Thoracic aorta endothelial cell (primary cell): Measurements from ENCODE around the gene P2RY12. TPM values are rescaled to one million over a fixed set of nuclear protein-coding genes. Genes with fewer than 3 reads are reported as not detected.

Experiments used
- total RNA-seq: library from RNA; depleted of rRNA; stranded (reverse); fragments of >200 nt; gene quantifications from 2 replicates; pipeline ENCODE4 v1.2.3, GENCODE V29; 2012

The P2RY12 gene
- total RNA-seq, result not detected in 2 replicates

GRCh38 chr3:151384741-151385174, at the start of gene P2RY12:
TSS of gene P2RY12 (minus strand) at chr3:151384753. CDS start at chr3:151338845, 45,908 bp downstream.

GRCh38 chr3:151329363-151329762, 55.2 kb downstream of the P2RY12 start, which contains the start of gene P2RY13:
TSS of gene P2RY13 (minus strand) at chr3:151329549. CDS start at chr3:151329528, 21 bp downstream.

GRCh38 chr3:151316267-151316991, 68.1 kb downstream of the P2RY12 start, which contains the start of gene GPR87:
TSS of gene GPR87 (minus strand) at chr3:151316820. CDS start at chr3:151300100, 16,720 bp downstream.

Other genes with a start within 250 kb of the P2RY12 start
- gene GPR171, start 181.5 kb downstream of the P2RY12 start, total RNA-seq, result not detected in 2 replicates
- gene P2RY14, start 106.2 kb downstream of the P2RY12 start, total RNA-seq, result not detected in 2 replicates
- gene GPR87, start 67.9 kb downstream of the P2RY12 start, total RNA-seq, result 0.29 TPM in 1 of 2 replicates, not detected in the other
- not detected in 2 replicates for gene P2RY13, start 55.2 kb downstream of the P2RY12 start, total RNA-seq
- gene IGSF10, start 76.3 kb upstream of the P2RY12 start, total RNA-seq, result not detected in 2 replicates